GM08714 (cell line): ENCODE data around the gene TNFRSF14.
"Not testable (repeated sequence)": the region's sequence is repeated elsewhere in the genome, so short reads cannot be mapped to it uniquely, and the experiment has no call there.

ENCODE experiments used
- H3K4me3 ChIP-seq: fragments of 200-500 bp; sonication (Bioruptor generic); 2 replicates; pipeline ENCODE4 v1.5.1; 2014; ENCODE audit warnings: mild to moderate bottlenecking, low read length, inconsistent platforms
- ZNF274 ChIP-seq: IDR thresholded peaks from 2 replicates; pipeline ENCODE4 v1.6.1; 2012; ENCODE audit warnings: mild to moderate bottlenecking, low read depth, low read length

TNFRSF14 gene

GRCh38 chr1:2552189-2552588 is 4.0 kb upstream of the TNFRSF14 start:
- no peak for TF ChIP-seq ZNF274

GRCh38 chr1:2553076-2553475 is 3.1 kb upstream of the TNFRSF14 start:
- not testable (repeated sequence) for H3K4me3 ChIP-seq

More at GRCh38 chr1:2552189-2552588, 4.0 kb upstream of the TNFRSF14 start:
- no peak overlapping the region for H3K4me3 ChIP-seq

GRCh38 chr1:2553871-2554620 is 2.1 kb upstream of the TNFRSF14 start:
- no peak for TF ChIP-seq ZNF274
- H3K4me3 ChIP-seq: no peak overlapping the region

DNA sequence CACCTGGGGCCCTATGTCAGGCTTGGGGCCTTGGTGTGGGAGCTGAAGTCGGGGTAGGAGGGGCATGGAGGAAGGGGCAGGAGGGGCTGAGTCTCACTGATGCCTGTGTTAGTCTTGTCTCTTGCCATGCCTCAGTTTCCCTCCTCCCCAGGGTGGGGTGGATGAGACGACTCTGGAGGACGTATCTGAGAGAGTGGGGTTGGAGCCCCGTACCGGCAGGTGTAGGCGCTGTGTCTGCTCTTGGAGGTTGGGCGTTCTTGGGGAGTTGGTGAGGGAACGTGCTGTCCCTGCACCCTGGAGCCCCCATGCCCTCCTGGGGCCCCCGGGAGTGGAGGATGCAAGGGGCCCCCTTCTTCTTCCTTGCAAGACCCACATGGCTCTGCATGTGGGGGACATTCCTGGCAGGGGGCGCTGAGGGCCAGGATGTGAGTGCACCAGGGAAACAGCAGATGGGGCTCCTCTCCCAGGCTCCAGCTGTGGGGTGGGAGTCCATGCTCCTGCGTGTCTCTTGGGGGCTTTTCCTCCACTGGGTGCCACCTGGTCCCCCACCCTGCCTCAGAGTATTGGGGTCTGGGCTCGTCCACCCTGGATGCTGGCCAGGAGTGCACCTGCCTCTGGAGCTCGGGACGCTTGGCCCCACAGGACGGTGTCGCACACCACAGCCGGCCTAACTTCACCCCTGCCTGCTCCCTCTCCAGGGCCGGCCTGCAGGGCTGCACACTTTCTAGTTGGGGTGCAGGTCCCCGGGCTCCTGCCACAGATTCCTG is 1.4 kb upstream of the TNFRSF14 start:
- H3K4me3 ChIP-seq: no peak overlapping the region; the same call in 1 of the 2 replicates
- TF ChIP-seq ZNF274: no peak

- TF ChIP-seq ZNF274: no peak
- H3K4me3 ChIP-seq: peak overlapping the region; percentile 66; the same call in 1 of the 2 replicates
Measured at GRCh38 chr1:2555634-2556276, 416 bp upstream of the TNFRSF14 start.

- H3K4me3 ChIP-seq: peak overlapping the region; percentile 66; the same call in 1 of the 2 replicates
- no peak for TF ChIP-seq ZNF274
Measured at GRCh38 chr1:2556678-2557481, 709 bp downstream of the TNFRSF14 start.

- TF ChIP-seq ZNF274: no peak
- H3K4me3 ChIP-seq: peak overlapping the region; percentile 66; the same call in 1 of the 2 replicates
Measured at GRCh38 chr1:2557482-2558400, 1.6 kb downstream of the TNFRSF14 start.

- no peak overlapping the region for H3K4me3 ChIP-seq
- TF ChIP-seq ZNF274: no peak
Measured at GRCh38 chr1:2558420-2558819, 2.2 kb downstream of the TNFRSF14 start.

GRCh38 chr1:2558861-2559260 is 2.7 kb downstream of the TNFRSF14 start:
- no peak overlapping the region for H3K4me3 ChIP-seq

DNA sequence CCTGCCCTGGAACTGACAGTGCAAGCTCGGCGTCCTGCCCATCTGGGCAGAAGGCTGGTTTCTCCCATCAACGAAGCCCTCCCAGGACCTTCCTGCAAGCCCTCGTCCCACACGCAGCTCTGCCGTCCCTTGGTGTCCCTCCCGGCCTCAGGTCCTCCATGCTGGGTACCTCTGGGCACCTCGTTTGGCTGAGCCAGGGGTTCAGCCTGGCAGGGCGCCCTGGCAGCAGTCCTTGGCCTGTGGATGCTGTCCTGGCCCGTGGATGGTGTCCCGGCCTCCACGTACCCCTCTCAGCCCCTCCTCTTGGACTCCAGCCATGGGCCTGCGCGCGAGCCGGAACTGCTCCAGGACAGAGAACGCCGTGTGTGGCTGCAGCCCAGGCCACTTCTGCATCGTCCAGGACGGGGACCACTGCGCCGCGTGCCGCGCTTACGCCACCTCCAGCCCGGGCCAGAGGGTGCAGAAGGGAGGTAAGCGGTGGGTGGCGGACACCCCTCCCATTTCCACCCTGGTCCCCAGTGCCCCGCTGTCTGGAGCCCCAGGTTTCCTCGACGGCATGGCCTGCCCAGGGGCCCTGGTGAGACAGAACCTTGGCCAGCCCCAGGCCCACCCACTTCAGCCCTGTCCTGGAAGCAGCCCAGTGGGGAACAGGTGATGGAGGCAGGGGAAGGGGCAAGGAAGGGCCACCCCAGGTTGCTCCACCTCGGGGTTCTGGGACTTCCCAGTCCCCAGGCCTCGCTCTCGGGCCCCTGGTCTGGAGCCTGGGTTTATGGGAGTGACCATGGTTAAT is 3.5 kb downstream of the TNFRSF14 start:
- H3K4me3 ChIP-seq: no peak overlapping the region
- no peak for TF ChIP-seq ZNF274

More at GRCh38 chr1:2558861-2559260, 2.7 kb downstream of the TNFRSF14 start:
- no peak for TF ChIP-seq ZNF274

DNA sequence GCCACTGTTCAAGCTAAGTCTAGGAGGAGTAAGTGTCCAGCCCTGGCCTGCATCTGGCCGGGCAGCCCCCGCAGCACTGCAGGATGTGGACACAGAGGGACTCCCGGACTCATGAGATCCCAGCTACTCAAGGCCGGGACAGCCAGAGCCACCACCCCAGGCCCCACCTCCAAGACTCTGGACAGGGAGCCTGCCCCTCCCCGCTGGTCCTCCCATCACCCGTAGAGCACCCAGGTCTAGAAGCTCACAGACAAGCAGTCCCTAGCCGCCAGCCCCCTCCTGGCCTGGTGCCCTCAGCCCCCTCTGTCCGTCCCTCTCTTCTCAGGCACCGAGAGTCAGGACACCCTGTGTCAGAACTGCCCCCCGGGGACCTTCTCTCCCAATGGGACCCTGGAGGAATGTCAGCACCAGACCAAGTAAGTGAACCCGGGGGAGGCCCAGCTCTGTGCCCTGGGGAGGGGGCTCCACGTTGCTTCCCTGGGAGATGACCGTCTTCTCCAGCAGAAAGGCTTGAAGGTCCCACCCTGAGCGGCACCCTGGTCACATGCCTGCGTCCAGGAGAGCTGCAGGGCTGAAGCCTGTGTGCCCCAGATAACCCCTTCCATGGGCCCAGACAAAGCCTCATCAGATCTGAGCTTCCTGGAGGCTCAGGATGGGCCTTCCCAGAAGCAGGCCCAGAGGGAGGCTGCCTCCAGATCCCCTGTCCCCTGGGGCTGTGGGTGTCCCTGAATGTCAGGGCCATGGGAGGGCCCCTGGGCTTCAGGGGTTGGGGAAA is 4.3 kb downstream of the TNFRSF14 start:
- no peak overlapping the region for H3K4me3 ChIP-seq
- no peak for TF ChIP-seq ZNF274

- no peak overlapping the region for H3K4me3 ChIP-seq
- no peak for TF ChIP-seq ZNF274
Measured at GRCh38 chr1:2561446-2561845, 5.3 kb downstream of the TNFRSF14 start.
